K562 (cell line): ENCODE results near the gene PPP1R14B. TPM values are rescaled to one million over a fixed set of nuclear protein-coding genes. Genes with fewer than 3 reads are reported as not detected.

Experiments used
- BCLAF1 ChIP-seq, 2 experiments: fragments of 450-650 bp in 1 of 2; IDR thresholded peaks; 2 replicates each; pipeline ENCODE4 v1.6.1; 2011 to 2017; ENCODE audit warnings: low read depth in 2 of 2, antibody characterized with exemption in 1 of 2, borderline replicate concordance in 1 of 2, low read length in 1 of 2, mild to moderate bottlenecking in 1 of 2, mixed read lengths in 1 of 2; ENCODE audit not compliant: control insufficient read depth in 1 of 2
- CCNT2 ChIP-seq: IDR thresholded peaks from 2 replicates; pipeline ENCODE4 v1.6.1; 2011; ENCODE audit warnings: borderline replicate concordance, low read depth, mild to moderate bottlenecking, moderate library complexity, mixed read lengths, low read length; ENCODE audit not compliant: insufficient read length; ENCODE audit errors: extremely low read depth
- GTF2E2 ChIP-seq: fragments of 200-800 bp; sonication (Bioruptor generic); IDR thresholded peaks from 2 replicates; pipeline ENCODE4 v1.6.1; 2016; ENCODE audit warnings: missing genetic modification characterization, missing compliant biosample characterization
- HCFC1 ChIP-seq: IDR thresholded peaks from 2 replicates; pipeline ENCODE4 v1.6.1; 2012; ENCODE audit warnings: low read depth, low read length, improper control_type of control experiment
- HIVEP1 ChIP-seq: fragments of 250-450 bp; sonication (Bioruptor Pico); IDR thresholded peaks from 2 replicates; pipeline ENCODE4 v1.4.0; 2020; ENCODE audit warnings: mild to moderate bottlenecking
- MTA3 ChIP-seq: fragments of 450-650 bp; formaldehyde crosslinking; IDR thresholded peaks from 2 replicates; pipeline ENCODE4 v1.6.1; 2017; ENCODE audit warnings: mild to moderate bottlenecking, borderline replicate concordance
- NCOR1 ChIP-seq: fragments of 450-650 bp; IDR thresholded peaks from 2 replicates; pipeline ENCODE4 v1.6.1; 2016; ENCODE audit warnings: mild to moderate bottlenecking, moderate library complexity
- NFE2 ChIP-seq: IDR thresholded peaks from 2 replicates; pipeline ENCODE4 v1.6.1; 2014; ENCODE audit warnings: antibody characterized with exemption, low read depth
- RBM39 ChIP-seq: fragments of 200-400 bp; formaldehyde crosslinking; optimal IDR thresholded peaks from 2 replicates; pipeline ENCODE3; 2018; ENCODE audit warnings: low read depth, low read length
- STAT6 ChIP-seq: sonication (generic); formaldehyde crosslinking; IDR thresholded peaks from 2 replicates; pipeline ENCODE4 v1.8.1; 2023; ENCODE audit warnings: mild to moderate bottlenecking, missing genetic modification reagents
- UBTF ChIP-seq, 2 experiments: IDR thresholded peaks; 2 replicates each; pipeline ENCODE4 v1.6.1; 2012; ENCODE audit warnings: improper control_type of control experiment in 2 of 2, low read depth in 2 of 2, low read length in 2 of 2, borderline replicate concordance in 1 of 2
- YY1 ChIP-seq, 3 experiments: IDR thresholded peaks; 2 replicates each; pipeline ENCODE4 v1.6.1; 2011; ENCODE audit warnings: low read length in 2 of 3, mild to moderate bottlenecking in 2 of 3, moderate library complexity in 2 of 3, borderline replicate concordance in 1 of 3, control low read depth in 1 of 3, low read depth in 1 of 3; ENCODE audit not compliant: insufficient read depth in 3 of 3, insufficient replicate concordance in 2 of 3, control insufficient read depth in 1 of 3, insufficient read length in 1 of 3; ENCODE audit errors: extremely low read depth in 1 of 3
- ZBTB17 ChIP-seq: fragments of 450-650 bp; formaldehyde crosslinking; IDR thresholded peaks from 2 replicates; pipeline ENCODE4 v1.4.0; 2020; ENCODE audit warnings: mild to moderate bottlenecking
- ZKSCAN8 ChIP-seq: fragments of 200-800 bp; sonication (Bioruptor generic); IDR thresholded peaks from 2 replicates; pipeline ENCODE4 v1.6.1; 2016; ENCODE audit warnings: missing genetic modification characterization, missing compliant biosample characterization
- polyA plus RNA-seq, 8 experiments: library from polyadenylated mRNA; depleted of rRNA in 4 of 8; stranded (reverse) in 5 of 8; unstranded in 3 of 8; fragments of >200 nt; fragmentation: Nextera tagmentation in 2 of 8; fragmentation: Illumina TruSeq in 1 of 8; extraction: Ambion mirVana in 2 of 8; extraction: Trizol in 1 of 8; gene quantifications; 2 replicates each; pipeline versions ENCODE4 v1.2.1 to v1.2.3, GENCODE V29; 2011 to 2014; ENCODE audit warnings: inconsistent platforms in 1 of 8, missing spikeins in 1 of 8
- total RNA-seq, 7 experiments: library from RNA; depleted of rRNA in 6 of 7; stranded (reverse); fragments of >200 nt in 6 of 7; fragmentation: Illumina TruSeq in 2 of 7; extraction: Trizol in 2 of 7; gene quantifications; 2 replicates each; pipeline versions ENCODE4 v1.2.1 to v1.2.3, GENCODE V29; 2011 to 2021; ENCODE audit warnings: low replicate concordance in 1 of 7

The PPP1R14B gene
- total and polyA plus RNA-seq, 9 of the 15 experiments (the other 6 are each of a cell fraction or from before 2014, with no cell fraction given), result 7.7 to 566 (median 212) TPM

GRCh38 chr11:64269540-64270220 lies 22.9 kb upstream of the PPP1R14B start (continued):
- TF ChIP-seq BCLAF1 (IDR thresholded peaks at IDR 0.05; ENCODE audit: borderline replicate concordance in 1 of 2, control insufficient read depth in 1 of 2, low read depth in 2 of 2, low read length in 1 of 2) (peak in 1 of 2 experiments; percentile 78; a peak in 2 of 4 replicates), RBM39 (no peak), HCFC1 (peak; percentile 94), HIVEP1 (CRISPR knock-in tag) (no peak), CCNT2 (no peak), ZBTB17 (CRISPR knock-in tag) (peak; percentile 28; the same call in 1 of the 2 replicates), NCOR1 (peak; percentile 14; the same call in 1 of the 2 replicates), UBTF (IDR thresholded peaks at IDR 0.05; ENCODE audit: borderline replicate concordance in 1 of 2, low read depth in 2 of 2, low read length in 2 of 2) (peak in 1 of 2 experiments; percentile 51; a peak in 1 of 4 replicates), MTA3 (peak; percentile 82), STAT6 (CRISPR knock-in tag) (no peak), NFE2 (no peak), GTF2E2 (tag) (peak; percentile 90; the same call in 1 of the 2 replicates), YY1 (IDR thresholded peaks at IDR 0.05; ENCODE audit: borderline replicate concordance in 1 of 3, control insufficient read depth in 1 of 3, extremely low read depth in 1 of 3, insufficient read depth in 3 of 3, insufficient read length in 1 of 3, insufficient replicate concordance in 2 of 3, low read depth in 1 of 3, low read length in 2 of 3) (peak; percentile 99 to 100 (median 99)), ZKSCAN8 (peak; percentile 57; the same call in 1 of the 2 replicates)
